Smooth muscle cell (in vitro differentiated cells): ENCODE results near the gene ANKRD33B. TPM values are rescaled to one million over a fixed set of nuclear protein-coding genes. Genes with fewer than 3 reads are reported as not detected.

Experiments
- DNase-seq: peaks from one replicate; lab custom pipeline; 2025; ENCODE audit not compliant: unreplicated experiment; lab: John Stamatoyannopoulos, UW
- H2AFZ ChIP-seq: fragments of 200-600 bp; sonication (generic); 2 replicates; pipeline ENCODE4 v1.6.0; 2016; ENCODE audit warnings: antibody characterized with exemption, low read depth, mild to moderate bottlenecking
- H3F3A ChIP-seq: fragments of 200-600 bp; sonication (generic); 2 replicates; pipeline ENCODE4 v1.6.0; 2017; ENCODE audit warnings: antibody characterized with exemption, low read depth
- H3K27ac ChIP-seq: fragments of 200-600 bp; sonication (generic); 2 replicates; pipeline ENCODE4 v1.5.1; 2016; ENCODE audit warnings: low read depth, mild to moderate bottlenecking
- H3K27me3 ChIP-seq: fragments of 200-600 bp; sonication (generic); 2 replicates; pipeline ENCODE4 v1.6.1; 2016; ENCODE audit warnings: low read depth, mild to moderate bottlenecking
- H3K36me3 ChIP-seq: fragments of 200-600 bp; sonication (generic); 2 replicates; pipeline ENCODE4 v1.5.1; 2016; ENCODE audit warnings: low read depth
- H3K4me1 ChIP-seq: fragments of 200-600 bp; sonication (generic); 2 replicates; pipeline ENCODE4 v1.5.1; 2016; ENCODE audit warnings: low read depth
- H3K4me2 ChIP-seq: fragments of 200-600 bp; sonication (generic); 2 replicates; pipeline ENCODE4 v1.6.0; 2016; ENCODE audit warnings: mild to moderate bottlenecking
- H3K4me3 ChIP-seq: fragments of 200-600 bp; sonication (generic); 2 replicates; pipeline ENCODE4 v1.5.1; 2016; ENCODE audit warnings: mild to moderate bottlenecking
- H3K79me2 ChIP-seq: fragments of 200-600 bp; sonication (generic); 2 replicates; pipeline ENCODE4 v1.6.0; 2016; ENCODE audit warnings: low read depth, mild to moderate bottlenecking
- H3K9ac ChIP-seq: fragments of 200-600 bp; sonication (generic); 2 replicates; pipeline ENCODE4 v1.6.0; 2016; ENCODE audit warnings: low read depth
- H3K9me3 ChIP-seq: fragments of 200-600 bp; sonication (generic); replicated peaks from 2 replicates; pipeline ENCODE4 v1.5.1; 2016; ENCODE audit warnings: low read depth
- H4K20me1 ChIP-seq: fragments of 200-600 bp; sonication (generic); 2 replicates; pipeline ENCODE4 v1.6.0; 2016; ENCODE audit warnings: low read depth
- WGBS: methylation state at CpG from one replicate; pipeline ENCODE4 v1.1.7; 2016; ENCODE audit warnings: low lambda C conversion rate; 5-methylcytosine and 5-hydroxymethylcytosine counted together
- polyA plus RNA-seq: library from polyadenylated mRNA; unstranded; fragments of >200 nt; fragmentation: Nextera tagmentation; extraction: Ambion mirVana; gene quantifications from 2 replicates; pipeline ENCODE4 v1.2.1, GENCODE V29; 2016
- total RNA-seq: library from RNA; depleted of rRNA; stranded (reverse); fragments of >200 nt; gene quantifications from 2 replicates; pipeline ENCODE4 v1.2.3, GENCODE V29; 2014
- TF ChIP-seq, protein P1 (sequence below): fragments of 200-600 bp; sonication (generic); IDR thresholded peaks from 2 replicates; pipeline ENCODE4 v1.5.1; 2017; ENCODE audit warnings: borderline replicate concordance, mild to moderate bottlenecking, antibody characterized with exemption; ENCODE audit not compliant: insufficient read depth, poor library complexity, severe bottlenecking

ANKRD33B gene
- total and polyA plus RNA-seq, 2 experiments from 2014 or later = 1.2 to 2.2 TPM

DNA sequence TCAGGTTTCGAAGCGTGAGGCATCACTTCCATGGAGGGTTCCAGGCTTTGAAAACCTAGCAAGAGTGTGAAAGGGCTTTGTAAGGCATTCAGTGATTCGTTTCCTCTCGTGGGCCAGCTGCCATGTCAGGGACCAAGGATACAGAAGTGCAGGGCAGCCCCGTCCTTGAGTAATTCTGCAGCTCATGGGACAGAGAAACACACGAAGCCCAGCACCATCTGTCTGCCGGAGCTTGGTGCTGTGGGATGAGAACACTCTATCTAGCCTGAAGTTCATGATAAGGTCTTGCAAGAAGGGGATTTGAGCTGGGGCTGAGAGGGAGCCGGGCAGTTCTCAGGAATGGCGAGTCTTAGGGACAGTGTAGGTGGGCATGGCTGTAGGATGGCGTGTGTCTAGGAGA lies 55.8 kb downstream of the ANKRD33B start:
- no peak overlapping the region for H3K9ac ChIP-seq
- no peaks in the 10 kb centered on the region for H3K79me2 ChIP-seq
- H3K27ac ChIP-seq = no peak overlapping the region
- H3K4me1 ChIP-seq = peaks cover 4% of the 10 kb centered on the region
- no peak overlapping the region for H2AFZ ChIP-seq
- no peak overlapping the region for H3K4me2 ChIP-seq
- no peaks in the 10 kb centered on the region for H3K27me3 ChIP-seq
- peaks cover 5% of the 10 kb centered on the region for H3K9me3 ChIP-seq
- no peaks in the 10 kb centered on the region for H4K20me1 ChIP-seq
- H3K36me3 ChIP-seq = peaks cover 6% of the 10 kb centered on the region
- WGBS = 93% methylated on average over 10 of the region's 10 CpGs
- no peaks in the 10 kb centered on the region for H3F3A ChIP-seq
- DNase-seq = no peak
- TF ChIP-seq, protein P1, sequence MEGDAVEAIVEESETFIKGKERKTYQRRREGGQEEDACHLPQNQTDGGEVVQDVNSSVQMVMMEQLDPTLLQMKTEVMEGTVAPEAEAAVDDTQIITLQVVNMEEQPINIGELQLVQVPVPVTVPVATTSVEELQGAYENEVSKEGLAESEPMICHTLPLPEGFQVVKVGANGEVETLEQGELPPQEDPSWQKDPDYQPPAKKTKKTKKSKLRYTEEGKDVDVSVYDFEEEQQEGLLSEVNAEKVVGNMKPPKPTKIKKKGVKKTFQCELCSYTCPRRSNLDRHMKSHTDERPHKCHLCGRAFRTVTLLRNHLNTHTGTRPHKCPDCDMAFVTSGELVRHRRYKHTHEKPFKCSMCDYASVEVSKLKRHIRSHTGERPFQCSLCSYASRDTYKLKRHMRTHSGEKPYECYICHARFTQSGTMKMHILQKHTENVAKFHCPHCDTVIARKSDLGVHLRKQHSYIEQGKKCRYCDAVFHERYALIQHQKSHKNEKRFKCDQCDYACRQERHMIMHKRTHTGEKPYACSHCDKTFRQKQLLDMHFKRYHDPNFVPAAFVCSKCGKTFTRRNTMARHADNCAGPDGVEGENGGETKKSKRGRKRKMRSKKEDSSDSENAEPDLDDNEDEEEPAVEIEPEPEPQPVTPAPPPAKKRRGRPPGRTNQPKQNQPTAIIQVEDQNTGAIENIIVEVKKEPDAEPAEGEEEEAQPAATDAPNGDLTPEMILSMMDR = no peak
- H3K4me3 ChIP-seq = no peak overlapping the region

DNA sequence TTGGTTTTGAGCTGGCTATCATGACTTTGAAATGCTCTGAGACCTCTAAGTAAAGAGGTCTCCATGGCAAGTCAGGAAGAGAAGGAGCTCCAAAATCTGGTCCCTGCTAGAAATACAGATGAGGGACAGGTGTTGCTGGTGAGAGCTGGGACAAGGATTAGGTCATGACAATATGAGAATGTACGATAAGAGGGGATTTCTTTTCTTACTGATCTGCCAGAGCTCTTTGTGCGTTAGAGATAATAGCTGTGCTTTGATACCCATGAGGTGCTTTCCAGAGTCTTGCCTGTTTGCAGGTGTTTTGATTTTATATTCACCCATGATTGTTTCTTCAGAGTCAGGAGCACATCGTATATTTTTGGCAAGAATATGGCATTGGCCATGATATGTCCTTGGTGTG lies 56.5 kb downstream of the ANKRD33B start:
- Histone ChIP-seq H3K4me3 (no peak overlapping the region), H3F3A (no peaks in the 10 kb centered on the region), H3K9ac (no peak overlapping the region), H3K27ac (no peak overlapping the region), H3K4me2 (no peak overlapping the region), H3K4me1 (peaks cover 4% of the 10 kb centered on the region), H3K27me3 (no peaks in the 10 kb centered on the region), H2AFZ (no peak overlapping the region), H3K36me3 (peaks cover 6% of the 10 kb centered on the region), H3K79me2 (no peaks in the 10 kb centered on the region), H4K20me1 (no peaks in the 10 kb centered on the region), H3K9me3 (peaks cover 5% of the 10 kb centered on the region)
- DNase-seq = no peak
- TF ChIP-seq, protein P1 = no peak
- WGBS = 78% methylated on average over 3 of the region's 3 CpGs

DNA sequence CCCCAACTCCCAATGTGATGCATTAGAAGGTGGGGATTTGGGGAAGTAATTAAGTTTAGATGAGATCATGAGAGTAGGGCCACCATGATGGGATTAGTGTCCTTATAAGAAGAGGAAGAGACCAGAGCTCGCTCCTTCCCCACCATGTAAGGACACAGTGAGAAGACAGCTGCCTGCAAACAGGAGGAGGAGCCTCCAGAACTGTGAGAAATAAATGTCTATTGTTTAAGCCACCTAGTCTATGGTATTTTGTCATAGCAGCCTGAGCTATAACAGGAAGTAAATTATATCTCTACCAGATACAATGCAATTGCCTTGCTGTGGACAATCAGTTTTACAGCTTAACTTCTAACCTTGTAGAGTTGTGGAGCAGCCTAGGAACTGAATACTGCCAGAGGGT lies 58.0 kb downstream of the ANKRD33B start:
- Histone ChIP-seq H3K9ac (no peak overlapping the region), H4K20me1 (no peaks in the 10 kb centered on the region), H3K27me3 (no peaks in the 10 kb centered on the region), H3K4me1 (no peaks in the 10 kb centered on the region), H3K4me2 (no peak overlapping the region), H3F3A (no peaks in the 10 kb centered on the region), H3K9me3 (peaks cover 5% of the 10 kb centered on the region), H2AFZ (no peak overlapping the region), H3K4me3 (no peak overlapping the region), H3K79me2 (no peaks in the 10 kb centered on the region), H3K27ac (no peak overlapping the region), H3K36me3 (peaks cover 6% of the 10 kb centered on the region)
- TF ChIP-seq, protein P1 = no peak
- DNase-seq = no peak
- WGBS = 91% methylated on average over 1 of the region's 1 CpG

DNA sequence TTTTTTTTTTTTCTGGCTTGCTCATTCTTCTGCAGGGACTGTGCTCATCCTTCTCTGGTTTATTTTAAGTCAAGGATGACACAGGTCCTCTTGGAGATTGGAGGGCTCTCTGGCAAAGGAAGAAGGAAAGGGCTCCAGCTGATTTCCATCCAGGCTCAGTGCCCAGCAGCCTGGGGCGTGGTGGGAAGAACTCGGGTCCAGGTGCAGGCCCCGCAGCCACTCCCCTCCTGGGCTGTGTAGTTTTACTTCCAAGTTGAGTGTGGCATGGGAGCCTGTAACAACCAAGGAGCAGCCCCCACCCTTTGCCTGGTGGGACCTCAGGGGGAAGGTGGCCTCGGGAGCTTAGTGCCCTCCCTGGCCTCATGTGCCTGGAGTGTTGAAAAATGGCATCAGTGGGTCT lies 58.9 kb downstream of the ANKRD33B start:
- Histone ChIP-seq H3K4me2 (no peak overlapping the region), H4K20me1 (no peaks in the 10 kb centered on the region), H3K9me3 (peaks cover 5% of the 10 kb centered on the region), H3F3A (no peaks in the 10 kb centered on the region), H3K27me3 (no peaks in the 10 kb centered on the region), H3K36me3 (peaks cover 6% of the 10 kb centered on the region), H3K27ac (no peak overlapping the region), H3K9ac (no peak overlapping the region), H2AFZ (no peak overlapping the region), H3K4me3 (no peak overlapping the region), H3K4me1 (no peaks in the 10 kb centered on the region), H3K79me2 (no peaks in the 10 kb centered on the region)
- no peak for DNase-seq
- WGBS = 91% methylated on average over 4 of the region's 4 CpGs
- TF ChIP-seq, protein P1 = no peak
